Subcutaneous adipose tissue (tissue), 4 donors: ENCODE results near the gene UHMK1. TPM values are rescaled to one million over a fixed set of nuclear protein-coding genes. Genes with fewer than 3 reads are reported as not detected.

Experiments used
- CTCF ChIP-seq: fragments of 450-650 bp; IDR thresholded peaks from one replicate; pipeline ENCODE4 v1.5.1; 2016; ENCODE audit warnings: low read depth, mild to moderate bottlenecking, control low read depth, antibody characterized with exemption, moderate library complexity
- total RNA-seq, 4 donors: library from RNA; depleted of rRNA; stranded (reverse); fragments of >200 nt; gene quantifications; one replicate each; pipeline ENCODE4 v1.1.0, GENCODE V29; 2016

UHMK1 gene
- total RNA-seq, result 100 to 1,000 TPM in 1 of 4 donors, 10 to 100 TPM in 3; 74.4 to 144 (median 84.6) TPM

- no peak for TF ChIP-seq CTCF
These were observed at the start of gene UHMK1 for GRCh38 chr1:162497723-162498495. UHMK1 (plus strand) TSS chr1:162497818; CDS start chr1:162498001, 183 bp downstream.

GRCh38 chr1:162456323-162456722, 41.3 kb upstream of the UHMK1 start:
- no peak for TF ChIP-seq CTCF

GRCh38 chr1:162458236-162458635, 39.4 kb upstream of the UHMK1 start:
- no peak for TF ChIP-seq CTCF

- no peak for TF ChIP-seq CTCF
These were observed 34.6 kb upstream of the UHMK1 start for GRCh38 chr1:162463021-162463420.

- no peak for TF ChIP-seq CTCF
These were observed 30.8 kb upstream of the UHMK1 start for GRCh38 chr1:162466797-162467196.

GRCh38 chr1:162470216-162470615, 27.4 kb upstream of the UHMK1 start:
- TF ChIP-seq CTCF, result no peak

- no peak for TF ChIP-seq CTCF
These were observed 26.2 kb upstream of the UHMK1 start for GRCh38 chr1:162471290-162471853.
